GM21528 (cell line): ENCODE results near the gene BMPR2.
"Not testable (repeated sequence)": the region's sequence is repeated elsewhere in the genome, so short reads cannot be mapped to it uniquely, and the experiment has no call there.

Experiments used
- ATAC-seq: cut with Tn5 transposase; IDR thresholded peaks from one replicate; pipeline ENCODE4 v1.9.1; 2021; ENCODE audit warnings: mild to moderate bottlenecking, moderate library complexity; ENCODE audit not compliant: unreplicated experiment, low FRiP score

The BMPR2 gene

GRCh38 chr2:202378662-202379358 lies 2.7 kb downstream of the BMPR2 start:
- no peak for ATAC-seq

GRCh38 chr2:202382684-202383083 lies 6.6 kb downstream of the BMPR2 start:
- no peak for ATAC-seq

GRCh38 chr2:202386495-202386894 lies 10.4 kb downstream of the BMPR2 start:
- ATAC-seq = not testable (repeated sequence)

GRCh38 chr2:202387608-202388342 lies 11.6 kb downstream of the BMPR2 start:
- no peak for ATAC-seq

- no peak for ATAC-seq
Measured at GRCh38 chr2:202400941-202401340, 24.8 kb downstream of the BMPR2 start.

GRCh38 chr2:202405798-202406197 lies 29.7 kb downstream of the BMPR2 start:
- ATAC-seq = no peak

GRCh38 chr2:202406445-202406978 lies 30.4 kb downstream of the BMPR2 start:
- no peak for ATAC-seq

- ATAC-seq = no peak
Measured at GRCh38 chr2:202408546-202409140, 32.5 kb downstream of the BMPR2 start.

GRCh38 chr2:202410092-202410491 lies 34.0 kb downstream of the BMPR2 start:
- no peak for ATAC-seq

- no peak for ATAC-seq
Measured at GRCh38 chr2:202411097-202411496, 35.0 kb downstream of the BMPR2 start.

- ATAC-seq = no peak
Measured at GRCh38 chr2:202418027-202418426, 41.9 kb downstream of the BMPR2 start.

- ATAC-seq = no peak
Measured at GRCh38 chr2:202418511-202418910, 42.4 kb downstream of the BMPR2 start.

GRCh38 chr2:202423139-202423538 lies 47.0 kb downstream of the BMPR2 start:
- no peak for ATAC-seq

- ATAC-seq = no peak
Measured at GRCh38 chr2:202425036-202425435, 48.9 kb downstream of the BMPR2 start.

- ATAC-seq = no peak
Measured at GRCh38 chr2:202426751-202427150, 50.6 kb downstream of the BMPR2 start.

- ATAC-seq = no peak
Measured at GRCh38 chr2:202429164-202429980, 53.2 kb downstream of the BMPR2 start.

- no peak for ATAC-seq
Measured at GRCh38 chr2:202432776-202433175, 56.6 kb downstream of the BMPR2 start.

- no peak for ATAC-seq
Measured at GRCh38 chr2:202434472-202434871, 58.3 kb downstream of the BMPR2 start.

GRCh38 chr2:202436626-202437025 lies 60.5 kb downstream of the BMPR2 start:
- no peak for ATAC-seq

- ATAC-seq = not testable (repeated sequence)
Measured at GRCh38 chr2:202440117-202440516, 64.0 kb downstream of the BMPR2 start.

GRCh38 chr2:202442882-202443281 lies 66.8 kb downstream of the BMPR2 start:
- ATAC-seq = no peak
